ENCODE measurements around the gene RSU1. TPM values are rescaled to one million over a fixed set of nuclear protein-coding genes. Genes with fewer than 3 reads are reported as not detected.

Gene RSU1
- total and polyA plus RNA-seq, 2 donors (not counting 3 experiments of a cell fraction or from before 2014, with no cell fraction given), result 80.2 to 104 TPM

DNA sequence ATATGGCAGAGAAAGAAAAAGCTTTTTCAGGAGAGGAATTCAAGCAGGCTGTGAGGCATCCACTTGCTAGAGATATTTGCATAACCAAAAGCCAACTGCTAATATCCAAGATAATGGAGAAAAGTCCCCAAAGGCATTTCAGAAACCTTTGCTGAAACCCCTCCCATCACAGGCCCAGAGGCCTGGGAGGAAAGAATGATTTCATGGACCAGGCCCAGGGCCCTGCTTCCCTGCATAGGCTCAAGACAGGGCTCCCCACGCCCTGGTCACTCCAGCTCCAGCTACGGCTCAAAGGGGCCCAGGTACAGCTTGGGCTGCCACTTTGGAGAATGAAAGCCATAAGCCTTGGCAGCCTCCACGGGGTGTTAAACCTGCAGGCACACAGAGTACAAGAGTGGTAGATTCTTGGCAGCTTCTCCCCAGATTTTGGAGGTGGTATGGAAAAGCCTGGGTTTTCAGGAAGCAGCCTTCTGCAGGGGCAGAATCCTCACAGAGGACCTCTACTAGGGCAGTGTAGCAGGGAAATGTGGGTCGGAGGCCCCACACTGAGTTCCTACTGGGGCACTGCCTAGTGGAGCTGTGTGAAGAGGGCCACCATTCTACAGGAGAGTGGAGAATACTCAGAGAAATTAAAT lies 5.6 kb upstream of the RSU1 start:
- BruUV-seq (replicated peaks), result no TSS peak
- CTCF ChIA-PET, result no interaction called here

More for the DNA sequence above, 5.6 kb upstream of the RSU1 start:
- Histone ChIP-seq H3K9me1 (replicated peaks; ENCODE audit: control insufficient read depth, extremely low read depth, insufficient read depth, low read length) (no peaks in the 10 kb centered on the region), H3K9me3 (replicated peaks; ENCODE audit: control insufficient read depth, insufficient read depth, low read length) (peaks cover 2% of the 10 kb centered on the region), H3K4me1 (ENCODE audit: control insufficient read depth, extremely low read depth, insufficient read depth, low read length) (peaks cover 7% of the 10 kb centered on the region), H3K36me3 (ENCODE audit: control insufficient read depth in 2 of 2, extremely low read depth in 1 of 2, insufficient read depth in 2 of 2, low read length in 2 of 2) (no peaks in the 10 kb centered on the region), H3K9ac (replicated peaks; ENCODE audit: extremely low read depth, insufficient read depth, low read length) (no peak overlapping the region), H3K4me3 (replicated peaks in 1 of 3; ENCODE audit: insufficient read depth in 1 of 3, low read depth in 1 of 3, low read length in 3 of 3) (no peak overlapping the region), H4K20me1 (replicated peaks; ENCODE audit: control insufficient read depth, extremely low read depth, insufficient read depth, low read length) (no peaks in the 10 kb centered on the region), H3K4me2 (ENCODE audit: insufficient read depth, low read length) (no peak overlapping the region), H3K79me2 (ENCODE audit: control insufficient read depth, insufficient read depth, low read length) (no peaks in the 10 kb centered on the region), H3K27ac (ENCODE audit: insufficient read depth, low read depth, low read length) (no peak overlapping the region), H3K27me3 (ENCODE audit: control insufficient read depth in 2 of 2, insufficient read depth in 2 of 2, low read length in 2 of 2) (no peaks in the 10 kb centered on the region), H2AFZ (ENCODE audit: low read depth, low read length) (no peak overlapping the region)
- no peak for DNase-seq (ENCODE audit: low read depth, low spot score)
- no peak for FAIRE-seq
- POLR2A ChIA-PET, result no interaction called here
- intact Hi-C loops (cut with micrococcal nuclease), result no loop called here
- no peak for TF ChIP-seq MYC (IDR thresholded peaks at IDR 0.05; ENCODE audit: low read depth, low read length)
- no peak for TF ChIP-seq JUN (IDR thresholded peaks at IDR 0.05; ENCODE audit: borderline replicate concordance, insufficient read depth, insufficient read length, low read depth)
- no peak for TF ChIP-seq EZH2 (IDR thresholded peaks at IDR 0.05; ENCODE audit: borderline replicate concordance, low read depth, low read length, severe bottlenecking)
- no peak for TF ChIP-seq FOS (IDR thresholded peaks at IDR 0.05; ENCODE audit: borderline replicate concordance, insufficient read depth, low read length)
- TF ChIP-seq, protein P1, sequence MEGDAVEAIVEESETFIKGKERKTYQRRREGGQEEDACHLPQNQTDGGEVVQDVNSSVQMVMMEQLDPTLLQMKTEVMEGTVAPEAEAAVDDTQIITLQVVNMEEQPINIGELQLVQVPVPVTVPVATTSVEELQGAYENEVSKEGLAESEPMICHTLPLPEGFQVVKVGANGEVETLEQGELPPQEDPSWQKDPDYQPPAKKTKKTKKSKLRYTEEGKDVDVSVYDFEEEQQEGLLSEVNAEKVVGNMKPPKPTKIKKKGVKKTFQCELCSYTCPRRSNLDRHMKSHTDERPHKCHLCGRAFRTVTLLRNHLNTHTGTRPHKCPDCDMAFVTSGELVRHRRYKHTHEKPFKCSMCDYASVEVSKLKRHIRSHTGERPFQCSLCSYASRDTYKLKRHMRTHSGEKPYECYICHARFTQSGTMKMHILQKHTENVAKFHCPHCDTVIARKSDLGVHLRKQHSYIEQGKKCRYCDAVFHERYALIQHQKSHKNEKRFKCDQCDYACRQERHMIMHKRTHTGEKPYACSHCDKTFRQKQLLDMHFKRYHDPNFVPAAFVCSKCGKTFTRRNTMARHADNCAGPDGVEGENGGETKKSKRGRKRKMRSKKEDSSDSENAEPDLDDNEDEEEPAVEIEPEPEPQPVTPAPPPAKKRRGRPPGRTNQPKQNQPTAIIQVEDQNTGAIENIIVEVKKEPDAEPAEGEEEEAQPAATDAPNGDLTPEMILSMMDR (IDR thresholded peaks at IDR 0.05; ENCODE audit: extremely low read depth in 1 of 2, insufficient read depth in 1 of 2, low read depth in 1 of 2, low read length in 2 of 2), result no peak
- TF ChIP-seq, protein P2, sequence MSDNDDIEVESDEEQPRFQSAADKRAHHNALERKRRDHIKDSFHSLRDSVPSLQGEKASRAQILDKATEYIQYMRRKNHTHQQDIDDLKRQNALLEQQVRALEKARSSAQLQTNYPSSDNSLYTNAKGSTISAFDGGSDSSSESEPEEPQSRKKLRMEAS (IDR thresholded peaks at IDR 0.05; ENCODE audit: insufficient read depth, insufficient read length), result no peak
- TF ChIP-seq POLR2A (IDR thresholded peaks at IDR 0.05; ENCODE audit: low read depth, low read length), result no peak
- no peak for TF ChIP-seq GATA2 (IDR thresholded peaks at IDR 0.05; ENCODE audit: insufficient read depth, insufficient read length, low read depth, low read length)
- TF ChIP-seq POLR2AphosphoS5 (IDR thresholded peaks at IDR 0.05; ENCODE audit: insufficient read depth, low read depth, low read length), result no peak
- dilution Hi-C loops (cut with MboI; ENCODE audit: extremely low pct_ligation_motif_present, low sequenced_read_pairs), result no loop called here
